Left ventricle myocardium inferior (tissue), 1 donor: ENCODE data around the gene APOBEC4. TPM values are rescaled to one million over a fixed set of nuclear protein-coding genes. Genes with fewer than 3 reads are reported as not detected.

Experiments
- DNase-seq: peaks from one replicate; pipeline ENCODE4 v3.0.0-alpha.2; 2020
- H3K27ac ChIP-seq: fragments of 200-600 bp; replicated peaks from 2 replicates; pipeline ENCODE4 v1.8.0; 2021
- H3K27me3 ChIP-seq: fragments of 200-600 bp; 2 replicates; pipeline ENCODE4 v1.8.0; 2021; ENCODE audit warnings: low read depth
- H3K36me3 ChIP-seq: fragments of 200-600 bp; 2 replicates; pipeline ENCODE4 v1.8.0; 2021
- H3K4me1 ChIP-seq: fragments of 200-600 bp; 2 replicates; pipeline ENCODE4 v1.8.0; 2021
- H3K4me3 ChIP-seq: fragments of 200-600 bp; 2 replicates; pipeline ENCODE4 v1.8.0; 2021; ENCODE audit warnings: mild to moderate bottlenecking, moderate library complexity
- H3K9me3 ChIP-seq: fragments of 200-600 bp; replicated peaks from 2 replicates; pipeline ENCODE4 v1.8.0; 2021
- intact Hi-C: fragments of 100-400 bp; cut with micrococcal nuclease; formaldehyde crosslinking; loops from one replicate; pipeline ENCODE4 v1.11.0; 2022
- total RNA-seq: library from RNA; stranded (reverse); fragmentation: NEBNext Ultra II Directional; extraction: Animal tissue kit (Norgen Biotek cat#: 25700); gene quantifications from one replicate; pipeline ENCODE4 v1.2.1, GENCODE V29; 2021
- TF ChIP-seq, protein P1 (sequence below): fragments of 200-600 bp; IDR thresholded peaks from 2 replicates; pipeline ENCODE4 v1.8.0; 2021; ENCODE audit warnings: antibody characterized with exemption, mild to moderate bottlenecking, borderline replicate concordance
- donor health status: DM: no; HTN: yes; CAD: no; lungs with severe emphysema.

Gene APOBEC4
- total RNA-seq, 1 donor from 2014 or later: 0.11 TPM

DNA sequence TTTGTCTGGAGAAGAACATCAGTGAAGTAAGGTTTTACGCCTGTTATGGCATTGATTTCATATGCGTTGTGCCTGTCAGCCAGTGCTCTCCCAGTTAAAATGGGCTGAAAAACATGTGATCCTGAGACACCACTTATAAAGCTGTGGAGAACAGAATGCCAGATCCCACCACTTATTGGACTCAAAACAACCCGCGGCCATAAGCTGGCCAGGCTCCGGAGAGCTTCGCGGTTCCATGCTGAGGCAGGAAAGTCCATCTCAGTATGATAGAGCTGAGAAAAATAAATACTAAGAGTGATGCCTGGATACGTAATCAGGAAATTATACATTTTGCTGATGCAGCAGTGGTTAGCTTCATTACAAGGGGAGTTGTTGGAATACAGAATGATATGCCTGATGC, 5.1 kb downstream of the APOBEC4 start:
- intact Hi-C loops: no loop called here
- no peak for DNase-seq
- no peak overlapping the region for H3K4me3 ChIP-seq
- no peaks in the 10 kb centered on the region for H3K27me3 ChIP-seq
- no peaks in the 10 kb centered on the region for H3K36me3 ChIP-seq
- H3K4me1 ChIP-seq: peaks cover 70% of the 10 kb centered on the region
- H3K27ac ChIP-seq: peak overlapping the region; percentile 1
- H3K9me3 ChIP-seq: no peaks in the 10 kb centered on the region
- TF ChIP-seq, protein P1, sequence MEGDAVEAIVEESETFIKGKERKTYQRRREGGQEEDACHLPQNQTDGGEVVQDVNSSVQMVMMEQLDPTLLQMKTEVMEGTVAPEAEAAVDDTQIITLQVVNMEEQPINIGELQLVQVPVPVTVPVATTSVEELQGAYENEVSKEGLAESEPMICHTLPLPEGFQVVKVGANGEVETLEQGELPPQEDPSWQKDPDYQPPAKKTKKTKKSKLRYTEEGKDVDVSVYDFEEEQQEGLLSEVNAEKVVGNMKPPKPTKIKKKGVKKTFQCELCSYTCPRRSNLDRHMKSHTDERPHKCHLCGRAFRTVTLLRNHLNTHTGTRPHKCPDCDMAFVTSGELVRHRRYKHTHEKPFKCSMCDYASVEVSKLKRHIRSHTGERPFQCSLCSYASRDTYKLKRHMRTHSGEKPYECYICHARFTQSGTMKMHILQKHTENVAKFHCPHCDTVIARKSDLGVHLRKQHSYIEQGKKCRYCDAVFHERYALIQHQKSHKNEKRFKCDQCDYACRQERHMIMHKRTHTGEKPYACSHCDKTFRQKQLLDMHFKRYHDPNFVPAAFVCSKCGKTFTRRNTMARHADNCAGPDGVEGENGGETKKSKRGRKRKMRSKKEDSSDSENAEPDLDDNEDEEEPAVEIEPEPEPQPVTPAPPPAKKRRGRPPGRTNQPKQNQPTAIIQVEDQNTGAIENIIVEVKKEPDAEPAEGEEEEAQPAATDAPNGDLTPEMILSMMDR: no peak

DNA sequence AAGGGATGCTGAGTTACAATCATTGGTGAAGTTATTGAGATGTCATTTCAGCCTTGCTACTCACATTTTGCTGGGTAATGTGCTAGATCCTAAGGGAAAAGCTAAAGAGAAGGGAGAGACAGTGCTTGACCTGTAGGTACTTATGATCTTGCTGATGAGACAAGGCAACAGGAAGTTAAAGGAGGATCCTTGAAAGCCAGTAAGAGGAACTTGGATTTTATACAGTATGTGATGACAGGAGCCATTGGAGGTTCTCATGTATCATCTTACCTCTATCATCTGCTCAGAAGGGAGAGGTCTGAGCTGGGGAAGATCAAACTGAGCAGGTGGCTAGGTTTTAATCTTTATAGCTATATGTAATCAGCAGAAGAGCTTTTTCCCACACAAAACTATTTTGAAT, 6.3 kb downstream of the APOBEC4 start:
- Histone ChIP-seq H3K4me3 (no peak overlapping the region), H3K36me3 (no peaks in the 10 kb centered on the region), H3K27me3 (no peaks in the 10 kb centered on the region), H3K9me3 (no peaks in the 10 kb centered on the region), H3K4me1 (peaks cover 57% of the 10 kb centered on the region), H3K27ac (peak overlapping the region; percentile 10)
- TF ChIP-seq, protein P1: no peak
- DNase-seq: no peak
- intact Hi-C loops: no loop called here

DNA sequence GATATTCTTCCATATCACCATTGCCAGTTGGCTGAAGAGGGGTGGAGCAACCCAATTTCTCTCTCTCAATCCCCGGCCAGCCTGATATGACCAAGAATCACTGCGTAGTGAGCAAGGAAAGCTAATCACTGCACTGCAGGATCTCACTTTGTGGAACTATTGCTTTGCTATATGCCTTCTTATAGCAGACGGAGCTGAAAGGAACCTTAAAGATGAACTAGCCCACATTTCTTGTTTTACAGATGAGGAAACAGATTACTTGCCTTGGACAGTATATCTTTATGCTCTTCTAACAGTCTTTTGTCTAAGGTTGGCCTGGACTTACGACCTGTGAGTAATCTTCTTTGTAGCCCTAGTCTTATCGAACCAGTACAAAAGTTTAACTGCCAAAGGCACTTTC, 7.6 kb downstream of the APOBEC4 start:
- peak overlapping the region; percentile 39 for H3K27ac ChIP-seq
- no peaks in the 10 kb centered on the region for H3K36me3 ChIP-seq
- no peaks in the 10 kb centered on the region for H3K27me3 ChIP-seq
- intact Hi-C loops: no loop called here
- H3K9me3 ChIP-seq: no peaks in the 10 kb centered on the region
- TF ChIP-seq, protein P1: no peak
- no peak overlapping the region for H3K4me3 ChIP-seq
- no peak for DNase-seq
- H3K4me1 ChIP-seq: peaks cover 47% of the 10 kb centered on the region

DNA sequence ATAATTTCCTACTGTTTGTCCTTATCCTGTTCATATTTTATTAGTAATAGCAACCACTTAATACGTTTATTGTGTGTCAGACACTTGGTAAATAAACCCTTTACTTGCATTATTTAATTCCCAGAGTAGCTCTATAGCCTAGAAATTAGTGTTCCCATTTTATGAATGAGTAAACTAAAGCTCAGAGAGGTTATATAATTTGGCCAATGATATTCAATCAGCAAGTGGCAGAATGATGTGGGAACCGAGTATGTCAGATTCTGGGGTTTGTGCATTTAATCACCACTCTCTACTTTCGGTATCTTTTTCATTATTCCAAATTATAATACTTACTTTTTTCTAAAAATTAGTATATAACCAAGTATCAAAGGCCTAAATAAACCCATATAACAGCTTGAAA, 10.9 kb downstream of the APOBEC4 start:
- no peaks in the 10 kb centered on the region for H3K36me3 ChIP-seq

DNA sequence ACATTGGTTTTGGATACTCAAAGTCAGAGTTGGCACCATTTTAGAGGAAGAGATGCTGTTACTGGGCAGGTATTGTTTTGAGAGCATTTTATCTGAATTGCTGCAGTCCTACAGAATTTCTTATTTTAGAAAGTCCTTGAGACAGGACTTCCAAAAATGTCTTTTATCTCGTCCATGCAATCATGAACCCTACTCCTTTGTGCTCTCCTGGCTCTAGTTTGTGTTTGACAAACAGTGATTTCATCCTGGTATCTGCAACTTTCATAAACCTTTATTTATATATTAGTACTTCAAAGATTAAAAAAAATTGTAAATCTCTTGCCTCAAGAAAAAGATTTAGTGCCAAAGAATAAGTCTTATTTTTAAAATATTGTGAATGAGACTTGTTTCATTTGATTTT, 12.9 kb downstream of the APOBEC4 start:
- TF ChIP-seq, protein P1: no peak
- H3K4me1 ChIP-seq: peaks cover 30% of the 10 kb centered on the region
- intact Hi-C loops: no loop called here
- no peaks in the 10 kb centered on the region for H3K36me3 ChIP-seq
- no peak for DNase-seq
- H3K27ac ChIP-seq: peak overlapping the region; percentile 97
- H3K9me3 ChIP-seq: no peaks in the 10 kb centered on the region
- no peaks in the 10 kb centered on the region for H3K27me3 ChIP-seq
- peak overlapping the region; percentile 47 for H3K4me3 ChIP-seq

More for the DNA sequence above, 10.9 kb downstream of the APOBEC4 start:
- no peak overlapping the region for H3K4me3 ChIP-seq
- intact Hi-C loops: no loop called here
- H3K4me1 ChIP-seq: peaks cover 28% of the 10 kb centered on the region
- no peaks in the 10 kb centered on the region for H3K27me3 ChIP-seq
- H3K27ac ChIP-seq: peak overlapping the region; percentile 97
- DNase-seq: no peak
- no peaks in the 10 kb centered on the region for H3K9me3 ChIP-seq
- TF ChIP-seq, protein P1: no peak
